HCT116 (cell line): ENCODE data around the gene N4BP2. TPM values are rescaled to one million over a fixed set of nuclear protein-coding genes. Genes with fewer than 3 reads are reported as not detected.
"Not testable (repeated sequence)": the region's sequence is repeated elsewhere in the genome, so short reads cannot be mapped to it uniquely, and the experiment has no call there.

Experiments used
- ATAC-seq: fragments of 200-7000 bp; cut with Tn5 transposase; 2 replicates; pipeline ENCODE4 v1.9.1; 2020; ENCODE audit warnings: mild to moderate bottlenecking, moderate library complexity
- BruUV-seq: library from RNA; stranded (reverse); fragments of 400-500 nt; replicated peaks from 2 replicates; lab custom pipeline; 2021; lab: Mats Ljungman, UMichigan
- CTCF ChIA-PET: fragments of 300-600 bp; sonication (Branson Sonifier 250); formaldehyde crosslinking; loops from one replicate; lab custom pipeline; 2021; ENCODE audit warnings: antibody characterized with exemption; lab: Charles Lee
- POLR2A ChIA-PET: fragments of 300-600, 350-600 bp; sonication (Branson Sonifier 250); formaldehyde crosslinking; loops from one replicate; lab custom pipeline; 2021; ENCODE audit warnings: antibody characterized with exemption; lab: Charles Lee
- RAD21 ChIA-PET, 2 experiments: fragments of 300-600 bp; sonication (Branson Sonifier 250); formaldehyde crosslinking; loops; one replicate each; lab custom pipeline; 2023; ENCODE audit warnings: low total read pairs in 2 of 2; ENCODE audit not compliant: uncharacterized antibody in 2 of 2, unreplicated experiment in 2 of 2, low non-redundant PET in 1 of 2; lab: Charles Lee
- DNase-seq: peaks from one replicate; pipeline ENCODE4 v3.0.0-alpha.2; 2010; ENCODE audit warnings: low read depth, low spot score
- H2AFZ ChIP-seq: fragments of 200-600 bp; shearing (Covaris generic), sonication (generic); 2 replicates; pipeline ENCODE4 v1.6.1; 2017; ENCODE audit warnings: low read depth, mixed run types, mixed read lengths, antibody characterized with exemption, low read length; ENCODE audit not compliant: poor library complexity, severe bottlenecking
- H3K27ac ChIP-seq: 2 replicates; pipeline ENCODE4 v1.5.1; 2012; ENCODE audit warnings: low read depth, low read length
- H3K27me3 ChIP-seq: fragments of 200-600 bp; sonication (generic); 2 replicates; pipeline ENCODE4 v1.6.1; 2016; ENCODE audit warnings: mixed run types, low read length, mixed read lengths; ENCODE audit not compliant: insufficient read depth
- H3K36me3 ChIP-seq, 2 experiments: fragments of 200-500 bp in 1 of 2; fragments of 200-600 bp in 1 of 2; sonication (Bioruptor generic) in 1 of 2; sonication (generic) in 1 of 2; 2 replicates each; pipeline versions ENCODE4 v1.5.1 to v1.6.1; 2014 to 2016; ENCODE audit warnings: low read length in 2 of 2, inconsistent platforms in 1 of 2, mixed read lengths in 1 of 2, mixed run types in 1 of 2; ENCODE audit not compliant: insufficient read depth in 2 of 2, control insufficient read depth in 1 of 2
- H3K4me1 ChIP-seq, 2 experiments: fragments of 200-600 bp in 1 of 2; sonication (generic) in 1 of 2; 2 replicates each; pipeline versions ENCODE4 v1.5.1 to v1.6.1; 2012 to 2017; ENCODE audit warnings: low read length in 2 of 2, inconsistent platforms in 1 of 2, mild to moderate bottlenecking in 1 of 2, mixed read lengths in 1 of 2, mixed run types in 1 of 2, moderate library complexity in 1 of 2; ENCODE audit not compliant: insufficient read depth in 2 of 2, control insufficient read depth in 1 of 2
- H3K4me2 ChIP-seq: fragments of 200-600 bp; sonication (generic); 2 replicates; pipeline ENCODE4 v1.6.1; 2017; ENCODE audit warnings: mixed run types, low read length, mixed read lengths
- H3K4me3 ChIP-seq, 2 experiments: fragments of 200-600 bp in 1 of 2; sonication (generic) in 1 of 2; replicated peaks in 1 of 2; 2 replicates each; pipeline ENCODE4 v1.5.1; 2011 to 2016; ENCODE audit warnings: low read length in 2 of 2, control low read depth in 1 of 2, low read depth in 1 of 2, mild to moderate bottlenecking in 1 of 2, mixed read lengths in 1 of 2, mixed run types in 1 of 2
- H3K79me2 ChIP-seq: fragments of 200-600 bp; sonication (generic); 2 replicates; pipeline ENCODE4 v1.6.1; 2017; ENCODE audit warnings: mild to moderate bottlenecking, mixed run types, low read length, moderate library complexity, mixed read lengths; ENCODE audit not compliant: insufficient read depth
- H3K9ac ChIP-seq: fragments of 200-600 bp; sonication (generic); 2 replicates; pipeline ENCODE4 v1.6.1; 2016; ENCODE audit warnings: low read length, mixed read lengths
- H3K9me2 ChIP-seq: fragments of 200-600 bp; sonication (generic), shearing (Covaris generic); 2 replicates; pipeline ENCODE4 v1.6.1; 2017; ENCODE audit warnings: mixed run types, mild to moderate bottlenecking, moderate library complexity; ENCODE audit not compliant: insufficient read depth
- H3K9me3 ChIP-seq, 2 experiments: fragments of 200-500 bp in 1 of 2; fragments of 200-600 bp in 1 of 2; sonication (Bioruptor generic) in 1 of 2; sonication (generic) in 1 of 2; 2 replicates each; pipeline ENCODE4 v1.6.1; 2014 to 2017; ENCODE audit warnings: low read length in 2 of 2, mixed read lengths in 2 of 2, inconsistent platforms in 1 of 2, low read depth in 1 of 2, mild to moderate bottlenecking in 1 of 2, mixed run types in 1 of 2, moderate library complexity in 1 of 2; ENCODE audit not compliant: control insufficient read depth in 1 of 2, insufficient read depth in 1 of 2
- H4K20me1 ChIP-seq: fragments of 200-600 bp; sonication (generic), shearing (Covaris generic); 2 replicates; pipeline ENCODE4 v1.6.1; 2017; ENCODE audit warnings: mixed run types, mild to moderate bottlenecking, moderate library complexity; ENCODE audit not compliant: insufficient read depth
- CBX3 ChIP-seq: IDR thresholded peaks from 2 replicates; pipeline ENCODE4 v1.6.1; 2012; ENCODE audit warnings: low read depth
- CEBPB ChIP-seq: IDR thresholded peaks from 2 replicates; pipeline ENCODE4 v1.6.1; 2012; ENCODE audit warnings: low read depth
- CTCF ChIP-seq, 3 experiments: fragments of 200-600 bp in 1 of 3; sonication (generic) in 1 of 3; IDR thresholded peaks in 2 of 3; conservative IDR thresholded peaks in 1 of 3; 2 replicates each; pipeline ENCODE4 v1.5.1; 2012 to 2017; ENCODE audit warnings: low read depth in 2 of 3, low read length in 2 of 3, antibody characterized with exemption in 1 of 3, borderline replicate concordance in 1 of 3, control low read depth in 1 of 3, mild to moderate bottlenecking in 1 of 3, mixed read lengths in 1 of 3, mixed run types in 1 of 3, moderate library complexity in 1 of 3; ENCODE audit not compliant: insufficient read depth in 1 of 3
- EGR1 ChIP-seq: IDR thresholded peaks from 2 replicates; pipeline ENCODE4 v1.6.1; 2012; ENCODE audit warnings: low read depth
- ELF1 ChIP-seq: IDR thresholded peaks from 2 replicates; pipeline ENCODE4 v1.6.1; 2012; ENCODE audit warnings: low read depth, borderline replicate concordance
- EZH2 ChIP-seq: fragments of 200-600 bp; sonication (generic); IDR thresholded peaks from 2 replicates; pipeline ENCODE4 v1.6.1; 2017; ENCODE audit warnings: antibody characterized with exemption, mixed run types
- JUND ChIP-seq: IDR thresholded peaks from 2 replicates; pipeline ENCODE4 v1.6.1; 2012
- RAD21 ChIP-seq: IDR thresholded peaks from 2 replicates; pipeline ENCODE4 v1.6.1; 2012; ENCODE audit warnings: low read depth, mild to moderate bottlenecking
- SIN3A ChIP-seq: IDR thresholded peaks from 2 replicates; pipeline ENCODE4 v1.6.1; 2012; ENCODE audit warnings: low read depth
- SP1 ChIP-seq: IDR thresholded peaks from 2 replicates; pipeline ENCODE4 v1.6.1; 2012; ENCODE audit warnings: low read depth
- YY1 ChIP-seq: IDR thresholded peaks from 2 replicates; pipeline ENCODE4 v1.6.1; 2011; ENCODE audit warnings: low read length, low read depth, moderate library complexity, mild to moderate bottlenecking; ENCODE audit not compliant: insufficient replicate concordance; ENCODE audit errors: extremely low read depth
- ZBTB33 ChIP-seq: IDR thresholded peaks from 2 replicates; pipeline ENCODE4 v1.6.1; 2011; ENCODE audit warnings: mild to moderate bottlenecking, low read length, moderate library complexity; ENCODE audit not compliant: insufficient replicate concordance; ENCODE audit errors: extremely low read depth
- ZFX ChIP-seq: fragments of 450-650 bp; IDR thresholded peaks from 2 replicates; pipeline ENCODE4 v1.6.1; 2017
- intact Hi-C: fragments of 100-400 bp; cut with micrococcal nuclease; formaldehyde crosslinking; loops from 2 replicates; pipeline ENCODE4 v1.10.0; 2022
- total RNA-seq: library from RNA; stranded (reverse); gene quantifications from one replicate; pipeline ENCODE4 v1.2.1, GENCODE V29; 2021; ENCODE audit not compliant: unreplicated experiment
- TF ChIP-seq, protein P1 (sequence below): IDR thresholded peaks from 2 replicates; pipeline ENCODE4 v1.6.1; 2012; ENCODE audit warnings: low read depth
- TF ChIP-seq, protein P2 (sequence below): IDR thresholded peaks from 2 replicates; pipeline ENCODE4 v1.6.1; 2012

N4BP2 gene
- total RNA-seq, 1 experiment from 2014 or later: 7.0 TPM

DNA sequence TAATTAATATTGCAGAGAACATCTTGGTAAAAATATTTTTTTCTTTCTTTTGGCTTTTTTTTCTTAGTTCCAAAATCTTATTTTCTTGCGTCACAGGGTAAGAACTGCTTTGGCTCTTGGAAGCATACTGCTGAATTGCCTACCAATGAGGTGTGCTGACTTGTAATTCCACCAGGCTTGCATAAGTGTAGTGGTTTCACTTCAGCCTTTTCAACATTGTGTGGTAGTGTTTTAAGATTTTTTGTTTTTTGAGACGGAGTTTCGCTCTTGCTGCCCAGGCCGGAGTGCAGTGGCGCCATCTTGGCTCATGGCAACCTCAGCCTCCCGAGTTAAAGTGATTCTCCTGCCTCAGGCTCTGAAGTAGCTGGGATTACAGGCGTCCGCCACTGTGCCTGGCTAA is 42.4 kb downstream of the N4BP2 start:
- no peak overlapping the region for H3K9ac ChIP-seq
- H3K79me2 ChIP-seq: no peaks in the 10 kb centered on the region
- no peak overlapping the region for H2AFZ ChIP-seq
- ATAC-seq (no peak), DNase-seq (no peak)
- no peak for TF ChIP-seq ZBTB33
- no peak for TF ChIP-seq EGR1
- TF ChIP-seq YY1: no peak
- TF ChIP-seq CEBPB: no peak
- no peak for TF ChIP-seq EZH2
- TF ChIP-seq, protein P1, sequence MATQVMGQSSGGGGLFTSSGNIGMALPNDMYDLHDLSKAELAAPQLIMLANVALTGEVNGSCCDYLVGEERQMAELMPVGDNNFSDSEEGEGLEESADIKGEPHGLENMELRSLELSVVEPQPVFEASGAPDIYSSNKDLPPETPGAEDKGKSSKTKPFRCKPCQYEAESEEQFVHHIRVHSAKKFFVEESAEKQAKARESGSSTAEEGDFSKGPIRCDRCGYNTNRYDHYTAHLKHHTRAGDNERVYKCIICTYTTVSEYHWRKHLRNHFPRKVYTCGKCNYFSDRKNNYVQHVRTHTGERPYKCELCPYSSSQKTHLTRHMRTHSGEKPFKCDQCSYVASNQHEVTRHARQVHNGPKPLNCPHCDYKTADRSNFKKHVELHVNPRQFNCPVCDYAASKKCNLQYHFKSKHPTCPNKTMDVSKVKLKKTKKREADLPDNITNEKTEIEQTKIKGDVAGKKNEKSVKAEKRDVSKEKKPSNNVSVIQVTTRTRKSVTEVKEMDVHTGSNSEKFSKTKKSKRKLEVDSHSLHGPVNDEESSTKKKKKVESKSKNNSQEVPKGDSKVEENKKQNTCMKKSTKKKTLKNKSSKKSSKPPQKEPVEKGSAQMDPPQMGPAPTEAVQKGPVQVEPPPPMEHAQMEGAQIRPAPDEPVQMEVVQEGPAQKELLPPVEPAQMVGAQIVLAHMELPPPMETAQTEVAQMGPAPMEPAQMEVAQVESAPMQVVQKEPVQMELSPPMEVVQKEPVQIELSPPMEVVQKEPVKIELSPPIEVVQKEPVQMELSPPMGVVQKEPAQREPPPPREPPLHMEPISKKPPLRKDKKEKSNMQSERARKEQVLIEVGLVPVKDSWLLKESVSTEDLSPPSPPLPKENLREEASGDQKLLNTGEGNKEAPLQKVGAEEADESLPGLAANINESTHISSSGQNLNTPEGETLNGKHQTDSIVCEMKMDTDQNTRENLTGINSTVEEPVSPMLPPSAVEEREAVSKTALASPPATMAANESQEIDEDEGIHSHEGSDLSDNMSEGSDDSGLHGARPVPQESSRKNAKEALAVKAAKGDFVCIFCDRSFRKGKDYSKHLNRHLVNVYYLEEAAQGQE: no peak
- no peak for TF ChIP-seq RAD21
- no peak for TF ChIP-seq ZFX
- no peak for TF ChIP-seq SP1
- no peak for TF ChIP-seq CBX3
- TF ChIP-seq, protein P2, sequence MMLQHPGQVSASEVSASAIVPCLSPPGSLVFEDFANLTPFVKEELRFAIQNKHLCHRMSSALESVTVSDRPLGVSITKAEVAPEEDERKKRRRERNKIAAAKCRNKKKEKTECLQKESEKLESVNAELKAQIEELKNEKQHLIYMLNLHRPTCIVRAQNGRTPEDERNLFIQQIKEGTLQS: no peak
- no peak for TF ChIP-seq CTCF (IDR thresholded peaks at IDR 0.05 in 2 of 3, conservative IDR thresholded peaks at IDR 0.05 in 1 of 3; ENCODE audit: borderline replicate concordance in 1 of 3, insufficient read depth in 1 of 3, low read depth in 2 of 3, low read length in 2 of 3)
- no peak for TF ChIP-seq ELF1
- no peak for TF ChIP-seq JUND
- no peak for TF ChIP-seq SIN3A
- H3K4me2 ChIP-seq: no peak overlapping the region
- H3K4me1 ChIP-seq: no peaks in the 10 kb centered on the region
- no peak overlapping the region for H3K27ac ChIP-seq
- no peaks in the 10 kb centered on the region for H4K20me1 ChIP-seq
- ChIA-PET RAD21 (no interaction called here), POLR2A (no interaction called here), CTCF (no interaction called here)
- no TSS peak for BruUV-seq
- H3K9me2 ChIP-seq: no peaks in the 10 kb centered on the region
- intact Hi-C loops: no loop called here
- H3K9me3 ChIP-seq: no peaks in the 10 kb centered on the region
- H3K4me3 ChIP-seq: no peak overlapping the region
- H3K27me3 ChIP-seq: no peaks in the 10 kb centered on the region
- H3K36me3 ChIP-seq: no peaks in the 10 kb centered on the region

GRCh38 chr4:40107150-40107549 is 50.5 kb downstream of the N4BP2 start:
- H4K20me1 ChIP-seq, H3K4me1 ChIP-seq, H3K9me3 ChIP-seq, H3K79me2 ChIP-seq, ATAC-seq, H3K4me3 ChIP-seq, DNase-seq, H3K4me2 ChIP-seq, H3K9me2 ChIP-seq, H2AFZ ChIP-seq, H3K36me3 ChIP-seq, H3K9ac ChIP-seq, BruUV-seq, CTCF ChIA-PET, intact Hi-C loops, RAD21 ChIA-PET, POLR2A ChIA-PET, H3K27me3 ChIP-seq, H3K27ac ChIP-seq: not testable (repeated sequence)
